ENCODE measurements around the gene KRTAP5-3.

KRTAP5-3 gene

DNA sequence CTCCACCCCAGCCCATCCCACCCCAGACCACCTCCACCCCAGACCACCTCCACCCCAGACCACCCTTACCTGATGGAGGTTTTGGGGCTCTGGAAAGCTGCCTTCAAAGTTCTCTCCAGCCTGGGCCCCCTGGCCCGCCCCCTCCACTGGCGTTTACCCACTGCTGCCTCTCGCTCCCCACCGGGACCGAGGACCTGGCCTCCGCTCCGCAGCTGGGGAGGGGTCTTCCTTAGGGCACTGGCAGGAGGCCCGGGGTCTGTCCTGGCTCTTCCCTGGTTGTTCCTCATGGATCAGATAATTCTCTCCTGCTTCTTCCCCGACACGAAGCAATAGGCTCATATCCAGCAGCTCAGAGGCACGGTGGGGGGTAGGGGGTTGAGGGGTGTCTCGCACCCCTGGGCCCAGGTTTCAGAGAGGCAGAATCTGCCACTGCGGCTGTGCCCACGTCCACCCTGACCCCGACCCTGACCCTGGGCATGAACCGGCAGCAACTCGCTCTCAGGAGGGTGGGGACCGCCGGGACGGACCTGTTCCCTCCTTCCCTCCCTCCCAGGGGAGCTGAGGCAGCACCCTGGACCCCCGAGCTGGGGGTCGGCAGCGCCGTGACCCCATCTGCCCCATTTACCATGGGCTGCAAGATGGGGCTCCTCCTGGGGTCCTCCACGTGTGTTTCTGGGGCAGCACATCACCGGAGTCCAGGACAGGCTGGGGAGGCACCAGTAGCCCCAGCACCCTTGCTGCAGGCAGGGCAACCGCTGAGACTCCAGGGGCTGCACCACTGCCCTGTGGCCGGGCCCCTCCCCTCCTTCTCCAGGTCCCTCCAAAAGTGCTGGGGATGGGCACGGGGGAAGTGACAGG, 34.3 kb upstream of the KRTAP5-3 start:
- DNase-seq = no peak

DNA sequence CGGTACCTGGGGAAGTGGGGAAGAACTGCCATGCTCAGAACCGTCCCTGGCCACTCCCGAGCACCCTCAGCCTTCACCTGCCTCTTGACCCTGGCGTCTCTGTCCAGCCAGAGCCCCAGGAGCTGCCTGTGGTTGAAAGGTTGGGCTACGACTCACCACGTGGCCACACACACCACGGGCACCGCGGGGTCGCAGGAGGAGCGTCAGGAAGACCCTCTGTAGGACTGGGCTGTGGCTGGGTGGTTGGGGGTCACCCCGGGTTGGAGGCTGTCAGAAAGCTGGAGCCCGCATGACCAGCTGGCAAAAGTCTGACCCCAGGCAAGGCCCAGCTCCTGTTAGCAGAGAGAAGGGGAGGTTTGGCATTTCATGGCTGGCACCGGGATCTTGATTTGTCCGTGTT, 32.8 kb upstream of the KRTAP5-3 start:
- DNase-seq = no peak

DNA sequence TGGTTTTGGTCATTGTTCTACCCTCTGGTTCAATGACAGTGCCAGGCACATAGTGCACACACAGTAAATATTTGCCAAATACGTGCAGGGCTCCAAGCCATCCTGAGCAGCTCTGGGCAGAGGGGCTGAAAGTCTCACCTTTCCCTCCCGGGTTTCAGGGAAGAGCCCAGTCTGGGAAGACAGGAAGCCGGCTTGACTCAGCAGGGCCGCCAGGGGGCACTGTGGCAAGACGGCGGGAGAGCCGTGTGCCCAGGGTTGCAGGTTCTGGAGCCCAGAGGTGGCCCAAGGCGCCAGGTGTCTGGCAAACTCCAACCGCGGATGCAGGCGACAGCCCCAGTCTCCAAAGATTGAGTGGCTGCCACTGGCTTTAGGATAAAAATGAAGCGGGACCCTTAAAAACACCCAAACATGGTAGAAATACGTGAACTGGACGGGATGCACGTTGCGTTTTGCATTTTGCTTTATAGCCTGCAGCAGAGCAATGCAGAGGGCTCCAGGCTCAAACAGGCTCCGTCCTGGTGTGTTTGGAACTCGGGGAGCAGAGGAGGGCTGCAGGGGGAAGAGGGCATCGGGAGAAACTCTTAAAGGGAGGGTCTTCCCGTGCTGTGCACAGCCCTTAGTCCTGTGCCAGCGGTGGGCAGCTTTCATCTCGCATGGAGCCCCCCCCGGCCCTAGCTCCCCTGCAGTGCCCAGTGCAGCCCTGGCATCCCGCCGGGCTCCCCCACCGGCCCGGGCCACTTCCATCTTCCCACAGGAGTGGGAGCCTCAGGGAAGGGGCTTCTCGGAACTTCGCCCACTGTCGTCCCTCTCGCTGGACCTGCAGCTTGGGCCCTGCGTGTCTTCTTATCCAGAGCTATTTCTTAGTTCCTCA, 32.0 kb upstream of the KRTAP5-3 start:
- DNase-seq = peak in 3 of 14 donors; percentile 2 to 5 (median 3)

DNA sequence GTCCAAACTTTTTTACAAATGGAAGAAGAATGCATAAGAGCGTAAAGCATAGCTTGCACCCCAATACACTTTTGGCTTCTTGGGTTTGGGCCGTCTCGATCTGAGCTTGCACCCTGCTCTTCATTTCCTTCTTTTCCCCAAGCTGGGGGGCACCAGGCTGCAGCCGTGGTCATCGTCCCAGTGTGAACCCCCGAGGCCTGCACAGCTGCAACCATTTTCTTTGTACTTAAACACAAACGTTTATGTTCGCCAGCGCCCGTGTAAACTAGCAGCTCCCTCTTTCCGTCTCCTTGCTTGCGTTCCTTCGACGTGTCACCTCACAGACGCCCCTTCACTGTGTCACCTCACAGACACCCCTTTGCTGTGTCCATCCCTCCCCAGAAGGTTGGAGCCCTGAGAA, 31.4 kb upstream of the KRTAP5-3 start:
- no peak for DNase-seq

DNA sequence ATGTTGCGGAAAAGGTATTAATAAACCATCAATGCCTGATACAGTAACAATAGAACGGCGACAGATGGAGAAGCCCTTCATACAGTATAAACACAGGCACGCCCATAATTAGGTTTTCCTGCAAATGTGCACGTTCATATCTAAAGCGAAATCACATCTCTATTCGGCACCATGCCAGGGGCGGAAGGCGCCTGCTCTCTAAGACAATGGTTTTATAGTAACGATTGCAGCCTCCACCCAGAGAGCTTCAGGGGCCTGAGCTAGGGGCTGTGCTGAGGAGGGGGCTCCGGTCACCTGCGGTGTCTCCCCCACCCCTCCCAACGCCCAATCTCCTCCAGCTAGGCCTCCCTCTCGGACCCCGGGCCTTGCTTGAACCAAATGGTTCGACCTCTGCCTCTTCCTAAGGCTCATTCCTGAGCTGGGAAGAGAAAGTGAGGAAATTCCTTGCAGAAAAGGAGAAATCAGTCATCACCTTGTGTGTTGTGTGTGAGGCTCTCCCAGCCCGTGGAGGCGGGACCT, 30.9 kb upstream of the KRTAP5-3 start:
- no peak for DNase-seq

DNA sequence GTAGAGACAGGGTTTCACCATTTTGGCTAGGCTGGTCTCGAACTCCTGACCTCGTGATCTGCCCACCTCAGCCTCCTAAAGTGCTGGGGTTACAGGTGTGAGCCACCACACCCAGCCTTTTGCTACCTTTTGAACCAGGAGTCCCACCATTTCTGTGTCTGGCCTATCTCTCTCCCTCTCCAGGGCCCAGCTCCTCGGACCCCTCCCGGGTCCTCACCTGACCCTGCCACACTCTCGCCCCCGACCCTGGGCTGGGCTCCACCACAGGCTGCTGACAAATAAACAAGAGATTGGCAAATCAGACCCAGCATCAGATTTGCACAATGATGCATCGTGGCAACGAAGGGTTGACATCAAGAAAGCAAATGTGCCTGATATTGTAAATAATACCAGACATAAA, 30.1 kb upstream of the KRTAP5-3 start:
- DNase-seq = no peak

DNA sequence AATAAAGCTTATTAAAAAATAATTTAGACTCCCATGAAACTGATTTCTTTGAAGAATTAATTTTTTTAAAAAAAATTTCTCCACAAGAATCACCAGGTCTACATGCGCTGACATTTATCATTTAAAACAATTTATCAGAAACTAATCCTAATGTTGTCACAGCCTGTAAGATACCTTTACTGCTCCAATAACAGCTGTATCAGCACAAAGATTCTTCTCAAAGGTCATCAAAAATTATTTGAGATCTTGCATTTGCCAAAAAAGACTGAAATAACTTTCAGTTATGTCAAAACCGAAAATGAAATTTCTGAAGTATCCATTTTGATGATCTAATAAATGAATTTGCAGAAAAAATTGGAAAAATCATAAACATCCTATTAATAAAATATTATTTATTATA, 29.4 kb upstream of the KRTAP5-3 start:
- no peak for DNase-seq

DNA sequence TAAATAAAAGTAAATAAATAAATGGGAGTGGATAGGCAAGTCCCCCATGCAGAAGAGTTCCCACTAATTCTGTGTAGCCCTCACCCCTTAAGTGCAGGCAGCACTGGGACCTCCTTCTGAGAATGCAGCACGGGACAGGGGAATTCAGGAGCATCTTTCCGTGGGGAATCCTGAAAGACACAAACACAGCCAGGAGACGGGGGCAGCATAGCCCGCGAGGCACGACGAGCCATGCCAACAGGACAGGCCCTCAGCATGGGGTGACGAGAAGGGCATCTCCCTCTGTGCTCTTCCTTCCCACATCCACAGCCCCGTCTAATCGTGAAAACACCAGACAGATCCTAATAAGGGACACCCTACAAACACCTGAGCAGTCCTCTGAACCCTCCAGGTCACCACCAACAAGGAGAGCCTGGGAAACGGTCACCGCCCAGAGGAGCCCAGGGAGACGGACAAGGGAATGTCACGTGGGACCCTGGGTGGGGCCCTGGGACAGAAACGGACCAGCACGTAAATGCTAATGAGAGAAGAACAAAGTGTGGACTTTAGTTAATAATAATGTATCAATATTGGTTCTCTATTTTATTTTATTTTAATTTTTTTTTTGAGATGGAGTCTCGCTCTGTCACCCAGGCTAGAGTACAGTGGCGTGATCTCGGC, 28.2 kb upstream of the KRTAP5-3 start:
- no peak for DNase-seq

DNA sequence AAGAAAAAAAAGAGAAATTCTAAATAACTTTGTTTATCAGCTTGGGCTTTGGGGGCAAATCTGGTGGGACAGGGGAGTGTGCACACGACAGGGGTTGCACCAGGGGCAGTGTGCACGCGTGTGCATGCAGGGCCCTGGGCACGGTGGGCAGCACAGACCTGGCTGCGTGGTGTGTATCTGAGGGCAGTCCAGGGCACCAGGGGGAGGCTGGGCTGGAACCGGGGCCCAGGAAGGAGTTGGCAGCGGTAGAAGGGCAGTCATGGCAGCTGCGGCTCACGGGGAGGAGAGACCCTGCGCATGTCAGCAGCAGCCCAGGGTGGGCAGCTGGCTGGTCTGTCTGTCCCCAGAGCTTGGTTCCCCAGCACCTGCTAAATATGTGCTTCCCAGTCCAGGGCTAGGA, 25.6 kb upstream of the KRTAP5-3 start:
- DNase-seq = no peak

DNA sequence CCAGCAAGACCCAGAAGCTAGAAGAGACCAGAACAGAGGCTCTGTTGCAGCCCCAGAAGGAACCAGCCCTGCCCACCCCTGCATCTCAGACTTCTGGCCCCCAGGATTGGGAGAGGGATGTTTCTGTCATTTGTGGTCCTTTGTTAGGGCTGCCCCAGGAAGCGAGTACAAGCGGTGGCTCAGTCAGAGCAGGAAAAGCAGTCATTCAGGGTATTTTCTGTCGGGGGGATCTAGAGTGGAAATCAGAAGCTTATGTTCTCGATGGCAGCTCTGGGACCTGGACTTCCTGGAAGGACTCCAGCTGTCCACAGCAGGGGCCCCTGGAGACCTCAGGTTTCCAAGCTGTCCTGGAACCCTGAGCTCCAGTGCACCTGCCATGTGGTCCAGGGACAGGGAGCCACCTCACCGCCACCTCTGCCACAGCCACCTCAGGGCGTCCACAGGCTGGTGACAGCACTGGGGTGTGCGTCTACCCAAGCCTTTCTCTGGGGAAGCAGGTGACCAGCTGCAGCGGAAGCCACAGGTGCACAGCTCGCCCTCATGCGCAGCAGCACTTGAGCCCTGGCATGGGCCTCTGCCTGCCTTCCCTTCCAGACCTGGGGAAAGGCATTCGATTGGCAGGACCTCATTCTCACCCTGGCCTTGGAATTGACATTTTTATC, 23.9 kb upstream of the KRTAP5-3 start:
- DNase-seq = no peak

DNA sequence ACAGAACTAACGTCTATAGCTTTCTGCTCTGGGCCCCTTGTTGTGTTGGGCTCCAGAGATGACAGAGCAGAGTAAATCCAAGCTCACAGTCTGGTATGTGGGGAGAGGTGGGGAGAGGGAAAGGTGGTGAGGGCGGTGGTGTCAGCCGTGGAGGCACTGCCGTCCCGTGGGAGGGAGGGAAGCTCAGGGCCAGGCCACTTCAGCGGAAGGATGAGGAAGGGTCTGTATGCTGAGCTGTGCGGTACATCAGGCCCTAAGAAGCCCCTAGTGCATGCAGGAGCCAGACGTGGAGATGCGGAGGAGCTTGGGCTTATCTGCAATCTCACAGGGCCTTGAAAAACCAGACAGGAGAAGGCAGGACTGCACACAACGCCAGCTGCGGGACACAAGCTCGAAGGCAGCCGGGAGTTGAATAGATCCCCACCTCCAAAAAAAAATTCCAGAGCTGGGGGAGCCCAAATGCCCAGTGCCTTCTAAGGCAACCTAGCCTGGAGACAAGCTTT, 22.9 kb upstream of the KRTAP5-3 start:
- no peak for DNase-seq

DNA sequence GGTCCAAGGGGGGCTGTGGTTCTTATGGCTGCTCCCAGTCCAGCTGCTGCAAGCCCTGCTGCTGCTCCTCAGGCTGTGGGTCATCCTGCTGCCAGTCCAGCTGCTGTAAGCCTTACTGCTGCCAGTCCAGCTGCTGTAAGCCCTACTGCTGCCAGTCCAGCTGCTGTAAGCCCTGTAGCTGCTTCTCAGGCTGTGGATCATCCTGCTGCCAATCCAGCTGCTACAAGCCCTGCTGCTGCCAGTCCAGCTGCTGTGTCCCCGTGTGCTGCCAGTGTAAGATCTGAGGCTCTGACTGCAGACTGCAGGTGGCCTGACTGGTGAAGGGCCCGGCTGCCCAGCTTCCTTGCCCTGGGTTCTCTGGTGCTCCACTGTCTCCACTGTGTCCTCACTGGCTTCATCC, 22.0 kb upstream of the KRTAP5-3 start:
- no peak for DNase-seq

DNA sequence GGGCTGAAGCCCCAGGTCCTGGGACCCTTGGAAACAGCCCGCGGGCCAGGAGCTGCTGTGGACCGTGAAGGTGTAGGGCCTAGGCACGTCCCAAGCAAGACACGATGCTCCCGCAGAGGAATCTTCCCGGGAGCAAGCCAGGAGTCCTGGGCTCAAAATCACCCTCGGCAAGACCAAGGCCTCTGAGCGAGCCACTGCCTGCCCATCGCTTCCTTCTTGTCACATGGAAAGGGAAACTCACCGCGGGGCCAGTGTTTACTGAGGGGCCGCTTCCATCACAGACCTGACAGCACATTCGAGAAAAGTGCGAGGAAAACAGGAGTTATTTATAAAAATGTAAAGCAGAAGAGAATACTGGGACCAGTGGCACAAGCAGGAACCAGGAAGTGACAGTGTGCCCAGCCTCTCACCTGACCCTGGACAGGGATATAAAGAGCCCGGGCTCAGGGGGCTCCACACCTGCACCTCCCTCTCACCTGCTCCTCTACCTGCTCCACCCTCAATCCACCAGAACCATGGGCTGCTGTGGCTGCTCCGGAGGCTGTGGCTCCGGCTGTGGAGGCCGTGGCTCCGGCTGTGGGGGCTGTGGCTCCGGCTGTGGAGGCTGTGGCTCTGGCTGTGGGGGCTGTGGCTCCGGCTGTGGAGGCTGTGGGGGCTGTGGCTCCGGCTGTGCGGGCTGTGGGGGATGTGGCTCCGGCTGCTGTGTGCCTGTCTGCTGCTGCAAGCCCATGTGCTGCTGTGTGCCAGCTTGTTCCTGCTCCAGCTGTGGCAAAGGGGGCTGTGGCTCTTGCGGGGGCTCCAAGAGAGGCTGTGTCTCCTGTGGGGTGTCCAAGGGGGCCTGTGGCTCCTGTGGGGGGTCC, 21.3 kb upstream of the KRTAP5-3 start, which contains the start of gene KRTAP5-5:
TSS of gene KRTAP5-5 (plus strand) at position 450 of the 860 bp plus-strand sequence. CDS start at position 516, 66 bp downstream.
- no peak for DNase-seq

DNA sequence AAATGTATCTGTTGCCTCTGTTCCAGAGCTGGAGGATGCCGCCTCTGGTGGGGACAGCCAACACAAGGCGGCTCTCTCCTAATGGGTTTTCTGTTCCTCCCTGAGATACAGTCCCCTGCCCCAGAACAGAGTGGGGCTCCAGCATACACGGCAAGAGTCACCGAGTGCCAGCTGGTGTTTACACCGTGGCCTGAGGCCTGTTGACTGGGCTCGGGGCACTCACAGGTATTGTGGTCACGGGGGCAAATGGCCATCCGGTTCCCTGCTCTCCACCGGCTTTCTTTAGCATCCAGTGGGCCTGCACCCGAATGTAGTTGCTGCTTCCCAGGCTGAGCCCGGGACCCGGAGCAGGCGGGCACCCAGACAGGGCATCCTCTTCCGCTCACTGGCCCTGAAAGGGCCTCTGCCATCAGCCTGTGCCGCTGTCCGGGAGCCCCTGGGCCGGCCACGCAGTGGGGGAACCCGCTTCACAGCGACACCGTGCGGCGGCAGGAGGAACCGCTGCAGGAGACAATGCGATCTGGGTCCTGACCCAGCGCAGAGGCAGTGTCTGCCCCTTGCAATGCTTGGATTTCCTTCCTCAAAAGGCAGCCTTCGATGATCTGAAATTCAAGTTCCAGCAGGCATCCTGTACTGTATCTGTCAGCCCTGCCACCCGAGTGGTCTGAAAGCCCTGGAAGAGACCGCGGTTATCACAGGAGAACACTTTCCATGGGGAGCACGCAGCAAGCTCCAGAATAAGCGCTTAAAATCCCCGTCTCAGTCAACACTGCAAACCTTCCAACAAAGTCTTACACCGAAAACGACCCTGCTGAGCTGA, 20.5 kb upstream of the KRTAP5-3 start:
- DNase-seq = peak in 8 of 14 donors; percentile 9 to 67 (median 22)

DNA sequence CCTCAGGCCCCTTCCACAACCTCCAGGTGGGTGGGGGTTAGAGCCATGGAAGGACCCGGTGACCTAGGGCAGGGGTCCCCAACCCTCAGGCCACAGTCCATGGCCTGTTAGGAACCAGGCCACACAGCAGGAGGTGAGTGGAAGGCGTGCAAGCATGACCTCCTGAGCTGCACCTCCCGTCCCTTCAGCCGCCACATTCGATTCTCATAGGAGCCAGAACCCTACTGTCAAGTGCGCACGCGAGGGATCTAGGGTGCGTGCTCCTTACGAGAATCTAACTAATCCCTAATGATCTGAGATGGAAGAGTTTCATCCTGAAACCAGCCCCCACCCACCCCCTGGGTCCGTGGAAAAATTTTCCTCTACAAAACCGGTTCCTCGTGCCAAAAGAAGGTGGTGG, 17.3 kb upstream of the KRTAP5-3 start:
- DNase-seq = no peak

DNA sequence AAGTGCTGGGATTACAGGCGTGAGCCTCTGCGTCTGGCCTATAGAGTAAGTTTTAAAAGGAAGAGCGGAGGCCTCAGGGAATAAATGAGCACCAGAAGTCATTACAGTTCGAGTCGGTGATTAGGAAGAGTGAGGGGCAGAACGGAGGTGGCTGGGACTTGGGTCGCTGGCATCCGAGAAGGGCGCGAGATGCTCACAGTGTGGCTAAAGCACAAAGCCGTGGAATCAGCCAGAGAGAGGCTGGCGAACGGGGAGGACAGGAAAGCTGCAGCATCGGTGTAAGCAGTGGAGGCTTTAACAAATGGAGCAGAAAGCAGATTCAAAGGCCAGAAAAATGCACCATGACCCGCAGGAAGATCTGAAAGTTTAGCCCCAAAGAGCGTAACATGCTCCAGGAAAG, 16.4 kb upstream of the KRTAP5-3 start:
- DNase-seq = no peak

DNA sequence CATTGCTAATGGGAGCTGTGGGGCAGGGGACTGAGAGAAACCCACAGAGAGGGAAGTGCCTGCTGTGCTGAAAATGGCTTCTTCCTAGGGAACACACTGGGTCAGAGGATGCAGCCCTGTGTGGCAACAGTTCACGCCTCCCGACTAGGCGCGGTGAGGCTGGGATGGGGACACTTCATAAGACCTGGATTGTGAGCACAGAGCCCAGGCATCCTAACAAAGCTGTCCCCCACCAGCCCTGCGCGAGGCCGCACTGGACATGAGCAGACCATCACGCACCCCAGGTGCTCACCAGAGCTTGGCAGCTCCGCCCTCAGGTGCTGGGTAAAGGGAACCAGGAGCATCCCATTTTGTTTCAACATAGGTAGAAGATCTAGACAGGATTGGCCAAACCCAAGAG, 15.5 kb upstream of the KRTAP5-3 start:
- DNase-seq = no peak

DNA sequence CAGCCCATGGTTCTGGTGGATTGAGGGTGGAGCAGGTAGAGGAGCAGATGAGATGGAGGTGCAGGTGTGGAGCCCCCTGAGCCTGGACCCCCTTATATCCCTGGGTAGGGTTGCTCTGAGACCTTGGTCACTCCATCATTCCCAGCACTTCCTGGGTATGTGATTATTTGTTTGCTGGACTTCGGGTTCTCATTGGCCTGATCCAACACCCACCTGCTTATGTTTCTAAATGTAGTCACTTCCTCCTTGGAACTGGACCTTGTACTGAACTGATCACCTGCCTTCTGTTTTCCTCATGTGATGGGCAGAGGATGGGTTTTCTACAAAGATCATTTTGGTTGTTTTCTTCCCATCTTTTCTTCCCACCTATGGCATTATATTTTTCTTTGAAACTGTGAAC, 13.8 kb upstream of the KRTAP5-3 start, which contains the start of gene KRTAP5-4:
TSS of gene KRTAP5-4 (minus strand) at position 53 of the 400 bp plus-strand sequence. CDS start at position 8, 45 bp downstream.
- DNase-seq = no peak

DNA sequence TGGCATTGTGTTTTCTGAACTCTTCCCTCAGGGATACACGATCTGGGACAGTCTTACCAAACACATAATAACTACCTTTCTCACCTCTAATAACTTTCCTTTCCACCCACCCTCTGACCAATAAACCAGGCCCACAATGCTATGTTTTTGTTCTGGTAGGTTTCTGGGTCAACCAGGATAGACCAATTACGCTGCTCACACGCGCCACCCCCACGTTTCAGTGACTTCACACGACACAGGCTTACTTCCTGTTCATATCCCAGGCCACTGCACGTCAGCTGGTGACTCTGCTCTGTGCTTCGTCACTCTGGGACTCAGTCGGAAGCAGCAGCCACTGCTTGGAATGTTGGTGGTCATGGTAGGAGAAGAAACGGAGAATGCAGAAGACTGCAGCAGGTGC, 11.2 kb upstream of the KRTAP5-3 start:
- DNase-seq = no peak

DNA sequence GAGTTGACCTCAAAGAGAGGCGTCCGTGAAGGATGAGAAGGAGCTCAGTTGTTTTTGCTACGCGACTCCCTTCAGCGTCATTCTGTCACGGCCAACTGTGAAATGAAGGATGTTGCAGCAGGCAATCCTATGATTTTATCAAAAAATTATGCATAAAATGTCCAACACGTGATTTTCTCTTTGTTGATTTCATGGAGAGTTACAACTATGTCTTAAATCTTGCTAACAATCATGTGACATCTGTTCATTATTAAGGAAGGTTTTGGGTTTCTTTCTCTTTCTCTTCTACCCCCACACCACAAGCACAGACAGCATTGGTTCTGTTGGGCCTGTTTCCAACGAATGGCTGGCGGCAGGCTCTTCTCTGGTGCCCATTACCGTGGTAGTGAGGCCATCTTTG, 10.0 kb upstream of the KRTAP5-3 start:
- no peak for DNase-seq

Measured in C1 segment of cervical spinal cord (tissue), 14 donors.